ENCODE results near the gene CHD6.

DNA sequence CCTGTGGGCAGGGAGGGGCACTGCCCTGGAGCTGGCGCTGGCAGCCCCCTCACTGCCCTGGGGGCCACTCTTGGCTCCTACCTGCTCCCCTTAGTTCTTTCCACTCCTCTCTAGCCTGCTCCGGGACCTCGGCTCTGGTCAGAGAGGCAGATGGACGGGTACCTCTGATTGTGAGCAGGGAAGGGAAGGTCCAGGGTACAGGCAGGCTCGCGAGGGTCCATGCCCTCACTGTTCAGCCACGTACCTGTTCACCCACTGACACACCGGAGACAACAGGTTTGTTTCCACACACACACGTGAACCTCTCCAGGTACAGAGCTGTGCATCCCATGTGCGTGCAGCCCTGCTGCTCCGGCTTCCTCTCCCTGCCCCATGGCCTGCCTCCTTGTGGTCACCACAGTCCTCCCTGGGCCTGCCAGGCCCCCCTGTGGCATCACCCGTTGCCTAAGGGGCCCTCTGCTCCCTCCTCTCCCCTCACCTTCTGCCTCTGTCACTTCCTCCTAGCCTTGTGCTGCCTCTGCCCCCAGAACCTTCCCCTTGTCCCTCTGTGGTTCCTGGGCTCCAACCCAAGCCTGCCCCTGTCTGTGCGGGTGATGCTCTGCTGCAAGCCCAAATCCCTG is 253.8 kb downstream of the CHD6 start:
- TF ChIP-seq, protein P1, sequence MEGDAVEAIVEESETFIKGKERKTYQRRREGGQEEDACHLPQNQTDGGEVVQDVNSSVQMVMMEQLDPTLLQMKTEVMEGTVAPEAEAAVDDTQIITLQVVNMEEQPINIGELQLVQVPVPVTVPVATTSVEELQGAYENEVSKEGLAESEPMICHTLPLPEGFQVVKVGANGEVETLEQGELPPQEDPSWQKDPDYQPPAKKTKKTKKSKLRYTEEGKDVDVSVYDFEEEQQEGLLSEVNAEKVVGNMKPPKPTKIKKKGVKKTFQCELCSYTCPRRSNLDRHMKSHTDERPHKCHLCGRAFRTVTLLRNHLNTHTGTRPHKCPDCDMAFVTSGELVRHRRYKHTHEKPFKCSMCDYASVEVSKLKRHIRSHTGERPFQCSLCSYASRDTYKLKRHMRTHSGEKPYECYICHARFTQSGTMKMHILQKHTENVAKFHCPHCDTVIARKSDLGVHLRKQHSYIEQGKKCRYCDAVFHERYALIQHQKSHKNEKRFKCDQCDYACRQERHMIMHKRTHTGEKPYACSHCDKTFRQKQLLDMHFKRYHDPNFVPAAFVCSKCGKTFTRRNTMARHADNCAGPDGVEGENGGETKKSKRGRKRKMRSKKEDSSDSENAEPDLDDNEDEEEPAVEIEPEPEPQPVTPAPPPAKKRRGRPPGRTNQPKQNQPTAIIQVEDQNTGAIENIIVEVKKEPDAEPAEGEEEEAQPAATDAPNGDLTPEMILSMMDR (IDR thresholded peaks at IDR 0.05; ENCODE audit: insufficient read depth, low read length), result no peak
- TF ChIP-seq, protein P2, sequence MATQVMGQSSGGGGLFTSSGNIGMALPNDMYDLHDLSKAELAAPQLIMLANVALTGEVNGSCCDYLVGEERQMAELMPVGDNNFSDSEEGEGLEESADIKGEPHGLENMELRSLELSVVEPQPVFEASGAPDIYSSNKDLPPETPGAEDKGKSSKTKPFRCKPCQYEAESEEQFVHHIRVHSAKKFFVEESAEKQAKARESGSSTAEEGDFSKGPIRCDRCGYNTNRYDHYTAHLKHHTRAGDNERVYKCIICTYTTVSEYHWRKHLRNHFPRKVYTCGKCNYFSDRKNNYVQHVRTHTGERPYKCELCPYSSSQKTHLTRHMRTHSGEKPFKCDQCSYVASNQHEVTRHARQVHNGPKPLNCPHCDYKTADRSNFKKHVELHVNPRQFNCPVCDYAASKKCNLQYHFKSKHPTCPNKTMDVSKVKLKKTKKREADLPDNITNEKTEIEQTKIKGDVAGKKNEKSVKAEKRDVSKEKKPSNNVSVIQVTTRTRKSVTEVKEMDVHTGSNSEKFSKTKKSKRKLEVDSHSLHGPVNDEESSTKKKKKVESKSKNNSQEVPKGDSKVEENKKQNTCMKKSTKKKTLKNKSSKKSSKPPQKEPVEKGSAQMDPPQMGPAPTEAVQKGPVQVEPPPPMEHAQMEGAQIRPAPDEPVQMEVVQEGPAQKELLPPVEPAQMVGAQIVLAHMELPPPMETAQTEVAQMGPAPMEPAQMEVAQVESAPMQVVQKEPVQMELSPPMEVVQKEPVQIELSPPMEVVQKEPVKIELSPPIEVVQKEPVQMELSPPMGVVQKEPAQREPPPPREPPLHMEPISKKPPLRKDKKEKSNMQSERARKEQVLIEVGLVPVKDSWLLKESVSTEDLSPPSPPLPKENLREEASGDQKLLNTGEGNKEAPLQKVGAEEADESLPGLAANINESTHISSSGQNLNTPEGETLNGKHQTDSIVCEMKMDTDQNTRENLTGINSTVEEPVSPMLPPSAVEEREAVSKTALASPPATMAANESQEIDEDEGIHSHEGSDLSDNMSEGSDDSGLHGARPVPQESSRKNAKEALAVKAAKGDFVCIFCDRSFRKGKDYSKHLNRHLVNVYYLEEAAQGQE (IDR thresholded peaks at IDR 0.05; ENCODE audit: insufficient replicate concordance, low read depth), result no peak
- TF ChIP-seq GABPA (IDR thresholded peaks at IDR 0.05; ENCODE audit: low read depth) (no peak), POLR2AphosphoS5 (IDR thresholded peaks at IDR 0.05; ENCODE audit: low read depth) (no peak)
